Prostate gland (tissue), 2 donors: ENCODE data around the gene TEAD4. TPM values are rescaled to one million over a fixed set of nuclear protein-coding genes. Genes with fewer than 3 reads are reported as not detected.

Experiments
- DNase-seq: peaks from one replicate; pipeline ENCODE4 v3.0.0-alpha.2; 2019; ENCODE audit warnings: low spot score
- H3K27ac ChIP-seq, 2 donors: fragments of 200-600 bp; sonication (generic); 2 replicates each; pipeline ENCODE4 v1.5.1; 2017 to 2019
- H3K27me3 ChIP-seq: fragments of 200-600 bp; sonication (generic); replicated peaks from 2 replicates; pipeline ENCODE4 v1.5.1; 2019; ENCODE audit not compliant: insufficient read depth
- H3K36me3 ChIP-seq, 2 donors: fragments of 200-600 bp; sonication (generic); 1 replicate in 1 of 2; 2 replicates in 1 of 2; pipeline versions ENCODE4 v1.5.1 to v1.8.1; 2017 to 2019
- H3K4me1 ChIP-seq: fragments of 200-600 bp; sonication (generic); replicated peaks from 2 replicates; pipeline ENCODE4 v1.5.1; 2019
- H3K4me3 ChIP-seq, 2 donors: fragments of 200-600 bp; sonication (generic); 2 replicates each; pipeline ENCODE4 v1.5.1; 2017 to 2019
- H3K9me3 ChIP-seq: fragments of 200-600 bp; sonication (generic); 2 replicates; pipeline ENCODE4 v1.5.1; 2017
- CTCF ChIP-seq, 4 experiments: fragments of 200-600 bp in 2 of 4; fragments of 450-650 bp in 2 of 4; sonication (generic) in 2 of 4; IDR thresholded peaks; 1 replicate in 3 of 4; 2 replicates in 1 of 4; pipeline ENCODE4 v1.5.1; 2016 to 2019; ENCODE audit warnings: antibody characterized with exemption in 4 of 4, mild to moderate bottlenecking in 2 of 4, moderate library complexity in 2 of 4
- POLR2A ChIP-seq: fragments of 450-650 bp; IDR thresholded peaks from one replicate; pipeline ENCODE4 v1.6.1; 2016; ENCODE audit warnings: antibody characterized with exemption, mild to moderate bottlenecking
- POLR2AphosphoS5 ChIP-seq: sonication (generic); formaldehyde crosslinking; IDR thresholded peaks from one replicate; pipeline ENCODE4 v1.6.1; 2017; ENCODE audit warnings: antibody characterized with exemption
- WGBS: methylation state at CpG from one replicate; pipeline ENCODE4 v1.1.5; 2018; 5-methylcytosine and 5-hydroxymethylcytosine counted together
- intact Hi-C: fragments of 100-400 bp; cut with DNase I; formaldehyde crosslinking; loops from one replicate; pipeline ENCODE4 v1.14.2; 2022
- total RNA-seq, 2 donors: library from RNA; depleted of rRNA; stranded (reverse); fragments of >200 nt; gene quantifications; one replicate each; pipeline ENCODE4 v1.1.0, GENCODE V29; 2016

TEAD4 gene
- total RNA-seq, 2 donors from 2014 or later = 9.9 to 20.9 TPM

GRCh38 chr12:2963154-2963759 lies 4.1 kb downstream of the TEAD4 start:
- Histone ChIP-seq H3K9me3 (no peaks in the 10 kb centered on the region), H3K27ac (no peak overlapping the region), H3K27me3 (no peaks in the 10 kb centered on the region), H3K4me3 (no peak overlapping the region), H3K36me3 (no peaks in the 10 kb centered on the region), H3K4me1 (no peaks in the 10 kb centered on the region)
- 58% methylated on average over 9 of the region's 9 CpGs for WGBS
- TF ChIP-seq CTCF (IDR thresholded peaks at IDR 0.05) = no peak
- TF ChIP-seq POLR2A = no peak
- TF ChIP-seq POLR2AphosphoS5 = no peak
- DNase-seq = no peak
- intact Hi-C loops = no loop called here

GRCh38 chr12:2963760-2964292 lies 4.6 kb downstream of the TEAD4 start:
- H3K9me3 ChIP-seq = no peaks in the 10 kb centered on the region
- DNase-seq = no peak
- no peak for TF ChIP-seq POLR2AphosphoS5
- no peak for TF ChIP-seq POLR2A
- no peak for TF ChIP-seq CTCF (IDR thresholded peaks at IDR 0.05)
- no peak overlapping the region for H3K4me3 ChIP-seq
- intact Hi-C loops = no loop called here
- H3K27ac ChIP-seq = no peak overlapping the region
- 79% methylated on average over 15 of the region's 15 CpGs for WGBS
- no peaks in the 10 kb centered on the region for H3K4me1 ChIP-seq
- no peaks in the 10 kb centered on the region for H3K36me3 ChIP-seq
- H3K27me3 ChIP-seq = no peaks in the 10 kb centered on the region

- TF ChIP-seq POLR2AphosphoS5 = no peak
- no peak for TF ChIP-seq POLR2A
- no peak for TF ChIP-seq CTCF (IDR thresholded peaks at IDR 0.05)
- Histone ChIP-seq H3K9me3 (no peaks in the 10 kb centered on the region), H3K4me1 (no peaks in the 10 kb centered on the region), H3K4me3 (no peak overlapping the region), H3K27me3 (no peaks in the 10 kb centered on the region), H3K27ac (no peak overlapping the region), H3K36me3 (no peaks in the 10 kb centered on the region)
- no peak for DNase-seq
- intact Hi-C loops = no loop called here
- WGBS = 80% methylated on average over 2 of the region's 2 CpGs
Observed at GRCh38 chr12:2967651-2968050, 8.5 kb downstream of the TEAD4 start.

GRCh38 chr12:2970744-2971143 lies 11.5 kb downstream of the TEAD4 start:
- no peaks in the 10 kb centered on the region for H3K27me3 ChIP-seq
- H3K27ac ChIP-seq = no peak overlapping the region
- intact Hi-C loops = no loop called here
- no peak for DNase-seq
- H3K36me3 ChIP-seq = no peaks in the 10 kb centered on the region
- no peak overlapping the region for H3K4me3 ChIP-seq
- WGBS = 78% methylated on average over 10 of the region's 10 CpGs
- no peaks in the 10 kb centered on the region for H3K4me1 ChIP-seq
- TF ChIP-seq CTCF (IDR thresholded peaks at IDR 0.05) = no peak
- TF ChIP-seq POLR2AphosphoS5 = no peak
- TF ChIP-seq POLR2A = no peak
- no peaks in the 10 kb centered on the region for H3K9me3 ChIP-seq

- intact Hi-C loops = no loop called here
- Histone ChIP-seq H3K36me3 (no peaks in the 10 kb centered on the region), H3K4me3 (no peak overlapping the region), H3K4me1 (no peaks in the 10 kb centered on the region), H3K27ac (no peak overlapping the region), H3K9me3 (no peaks in the 10 kb centered on the region), H3K27me3 (no peaks in the 10 kb centered on the region)
- no peak for TF ChIP-seq CTCF (IDR thresholded peaks at IDR 0.05)
- DNase-seq = no peak
- WGBS = 94% methylated on average over 9 of the region's 9 CpGs
Observed at GRCh38 chr12:2973566-2973965, 14.4 kb downstream of the TEAD4 start.
